C4-2B (cell line): Measurements from ENCODE around the gene SH3BP2.

ENCODE experiments used
- H3K27ac ChIP-seq: fragments of 450-650 bp; 2 replicates; pipeline ENCODE4 v1.5.1; 2017
- CTCF ChIP-seq: fragments of 450-650 bp; conservative IDR thresholded peaks from 2 replicates; pipeline ENCODE4 v1.5.1; 2017; ENCODE audit warnings: mild to moderate bottlenecking
- ZFX ChIP-seq: fragments of 450-650 bp; IDR thresholded peaks from 2 replicates; pipeline ENCODE4 v1.6.1; 2017

SH3BP2 gene

GRCh38 chr4:2823671-2824328 is 30.9 kb downstream of the SH3BP2 start:
- TF ChIP-seq CTCF (no peak), ZFX (no peak)
- H3K27ac ChIP-seq, result no peak overlapping the region

- H3K27ac ChIP-seq, result no peak overlapping the region
- TF ChIP-seq CTCF, result no peak
- no peak for TF ChIP-seq ZFX
Measured at GRCh38 chr4:2824329-2824835, 31.5 kb downstream of the SH3BP2 start.

- no peak for TF ChIP-seq CTCF
- no peak for TF ChIP-seq ZFX
- H3K27ac ChIP-seq, result no peak overlapping the region
Measured at GRCh38 chr4:2824836-2825381, 32.0 kb downstream of the SH3BP2 start.

- H3K27ac ChIP-seq, result no peak overlapping the region
- no peak for TF ChIP-seq CTCF
- no peak for TF ChIP-seq ZFX
Measured at GRCh38 chr4:2825740-2826139, 32.9 kb downstream of the SH3BP2 start.

GRCh38 chr4:2827071-2827873 is 34.4 kb downstream of the SH3BP2 start:
- H3K27ac ChIP-seq, result no peak overlapping the region
- no peak for TF ChIP-seq ZFX
- TF ChIP-seq CTCF, result no peak

GRCh38 chr4:2827874-2828751 is 35.2 kb downstream of the SH3BP2 start:
- no peak overlapping the region for H3K27ac ChIP-seq
- TF ChIP-seq CTCF (no peak), ZFX (no peak)
